Vagina (tissue), 2 donors: ENCODE measurements around the gene CSGALNACT2. TPM values are rescaled to one million over a fixed set of nuclear protein-coding genes. Genes with fewer than 3 reads are reported as not detected.

ENCODE experiments used
- DNase-seq, 2 donors: peaks; one replicate each; pipeline ENCODE4 v3.0.0-alpha.2; 2017; ENCODE audit errors: extremely low spot score in 2 of 2
- H3K27ac ChIP-seq: fragments of 200-600 bp; sonication (generic); one replicate; pipeline ENCODE4 v1.5.1; 2019
- H3K27me3 ChIP-seq: fragments of 200-600 bp; sonication (generic); one replicate; pipeline ENCODE4 v1.5.1; 2019
- H3K36me3 ChIP-seq, 2 donors: fragments of 200-600 bp; sonication (generic); one replicate each; pipeline ENCODE4 v1.5.1; 2017 to 2019
- H3K4me1 ChIP-seq: fragments of 200-600 bp; sonication (generic); one replicate; pipeline ENCODE4 v1.5.1; 2019
- H3K4me3 ChIP-seq, 2 donors: fragments of 200-600 bp; sonication (generic); 1 replicate in 1 of 2; 2 replicates in 1 of 2; pipeline ENCODE4 v1.5.1; 2016 to 2019
- H3K9me3 ChIP-seq: fragments of 200-600 bp; sonication (generic); one replicate; pipeline ENCODE4 v1.5.1; 2019
- POLR2A ChIP-seq, 2 donors: fragments of 450-650 bp; IDR thresholded peaks; one replicate each; pipeline ENCODE4 v1.6.1; 2017; ENCODE audit warnings: antibody characterized with exemption in 2 of 2, mild to moderate bottlenecking in 2 of 2, moderate library complexity in 2 of 2
- POLR2AphosphoS5 ChIP-seq, 2 donors: sonication (generic); formaldehyde crosslinking; IDR thresholded peaks; one replicate each; pipeline ENCODE4 v1.9.0; 2017; ENCODE audit warnings: antibody characterized with exemption in 2 of 2, mild to moderate bottlenecking in 2 of 2, low read depth in 1 of 2; ENCODE audit not compliant: insufficient read depth in 1 of 2
- intact Hi-C: fragments of 100-400 bp; cut with DNase I; formaldehyde crosslinking; loops from one replicate; pipeline ENCODE4 v1.15.1; 2023
- total RNA-seq: library from RNA; depleted of rRNA; stranded (reverse); fragments of >200 nt; gene quantifications from one replicate; pipeline ENCODE4 v1.2.3, GENCODE V29; 2016
- TF ChIP-seq, protein P1 (sequence below), 3 experiments: fragments of 450-650 bp in 2 of 3; fragments of 200-600 bp in 1 of 3; sonication (generic) in 1 of 3; IDR thresholded peaks; one replicate each; pipeline ENCODE4 v1.5.1; 2017 to 2019; ENCODE audit warnings: antibody characterized with exemption in 3 of 3, mild to moderate bottlenecking in 2 of 3, moderate library complexity in 2 of 3

The CSGALNACT2 gene
- total RNA-seq, 1 donor from 2014 or later: 21.9 TPM

GRCh38 chr10:43102063-43102828, 36.0 kb upstream of the CSGALNACT2 start:
- Histone ChIP-seq H3K27ac (no peak overlapping the region), H3K4me1 (peaks cover 11% of the 10 kb centered on the region), H3K4me3 (no peak overlapping the region), H3K36me3 (no peaks in the 10 kb centered on the region), H3K9me3 (no peaks in the 10 kb centered on the region), H3K27me3 (no peaks in the 10 kb centered on the region)
- no peak for DNase-seq
- intact Hi-C loops: loop anchor here (10.0 kb wide), 1 partner anchor 347 kb away; no protein-coding TSS in a partner anchor
- TF ChIP-seq, protein P1, sequence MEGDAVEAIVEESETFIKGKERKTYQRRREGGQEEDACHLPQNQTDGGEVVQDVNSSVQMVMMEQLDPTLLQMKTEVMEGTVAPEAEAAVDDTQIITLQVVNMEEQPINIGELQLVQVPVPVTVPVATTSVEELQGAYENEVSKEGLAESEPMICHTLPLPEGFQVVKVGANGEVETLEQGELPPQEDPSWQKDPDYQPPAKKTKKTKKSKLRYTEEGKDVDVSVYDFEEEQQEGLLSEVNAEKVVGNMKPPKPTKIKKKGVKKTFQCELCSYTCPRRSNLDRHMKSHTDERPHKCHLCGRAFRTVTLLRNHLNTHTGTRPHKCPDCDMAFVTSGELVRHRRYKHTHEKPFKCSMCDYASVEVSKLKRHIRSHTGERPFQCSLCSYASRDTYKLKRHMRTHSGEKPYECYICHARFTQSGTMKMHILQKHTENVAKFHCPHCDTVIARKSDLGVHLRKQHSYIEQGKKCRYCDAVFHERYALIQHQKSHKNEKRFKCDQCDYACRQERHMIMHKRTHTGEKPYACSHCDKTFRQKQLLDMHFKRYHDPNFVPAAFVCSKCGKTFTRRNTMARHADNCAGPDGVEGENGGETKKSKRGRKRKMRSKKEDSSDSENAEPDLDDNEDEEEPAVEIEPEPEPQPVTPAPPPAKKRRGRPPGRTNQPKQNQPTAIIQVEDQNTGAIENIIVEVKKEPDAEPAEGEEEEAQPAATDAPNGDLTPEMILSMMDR (IDR thresholded peaks at IDR 0.05): no peak
- TF ChIP-seq POLR2AphosphoS5 (IDR thresholded peaks at IDR 0.05; ENCODE audit: insufficient read depth in 1 of 2, low read depth in 1 of 2) (no peak), POLR2A (IDR thresholded peaks at IDR 0.05) (no peak)

GRCh38 chr10:43105102-43105955, 32.9 kb upstream of the CSGALNACT2 start:
- TF ChIP-seq, protein P1 (IDR thresholded peaks at IDR 0.05): peak; percentile 93 to 99 (median 98)
- TF ChIP-seq POLR2A (IDR thresholded peaks at IDR 0.05): no peak
- peak in 1 of 2 donors; percentile 76 for TF ChIP-seq POLR2AphosphoS5 (IDR thresholded peaks at IDR 0.05; ENCODE audit: insufficient read depth in 1 of 2, low read depth in 1 of 2)
- Histone ChIP-seq H3K4me1 (peaks cover 16% of the 10 kb centered on the region), H3K9me3 (no peaks in the 10 kb centered on the region), H3K27ac (no peak overlapping the region), H3K4me3 (peak overlapping the region; percentile 49 to 68), H3K36me3 (no peaks in the 10 kb centered on the region), H3K27me3 (no peaks in the 10 kb centered on the region)
- DNase-seq: no peak
- intact Hi-C loops: loop anchor here (10.0 kb wide), 1 partner anchor 351 kb away; no protein-coding TSS in a partner anchor

DNA sequence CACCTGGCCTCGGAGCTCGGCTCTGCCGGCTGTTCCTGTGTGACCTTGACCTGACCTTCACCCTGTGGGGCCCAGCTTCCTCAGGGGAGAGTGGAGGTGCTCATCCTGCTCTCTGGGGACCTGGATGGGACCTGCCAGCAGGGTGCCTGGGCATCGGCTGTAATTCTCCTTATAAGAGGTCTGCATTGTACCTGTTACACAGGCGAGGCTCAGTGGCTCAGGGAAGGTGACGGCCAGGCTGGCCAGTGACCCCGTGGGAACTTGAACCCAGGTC, 32.4 kb upstream of the CSGALNACT2 start:
- peak overlapping the region in 1 of 2 donors; percentile 68 for H3K4me3 ChIP-seq
- no peaks in the 10 kb centered on the region for H3K36me3 ChIP-seq
- intact Hi-C loops: loop anchor here (10.0 kb wide), 1 partner anchor 351 kb away; no protein-coding TSS in a partner anchor
- DNase-seq: no peak
- H3K27me3 ChIP-seq: no peaks in the 10 kb centered on the region
- H3K27ac ChIP-seq: no peak overlapping the region
- H3K4me1 ChIP-seq: peaks cover 22% of the 10 kb centered on the region
- TF ChIP-seq POLR2AphosphoS5 (IDR thresholded peaks at IDR 0.05; ENCODE audit: insufficient read depth in 1 of 2, low read depth in 1 of 2) (no peak), POLR2A (IDR thresholded peaks at IDR 0.05) (no peak)
- TF ChIP-seq, protein P1 (IDR thresholded peaks at IDR 0.05): no peak
- no peaks in the 10 kb centered on the region for H3K9me3 ChIP-seq

- TF ChIP-seq POLR2A (IDR thresholded peaks at IDR 0.05) (no peak), POLR2AphosphoS5 (IDR thresholded peaks at IDR 0.05; ENCODE audit: insufficient read depth in 1 of 2, low read depth in 1 of 2) (no peak)
- TF ChIP-seq, protein P1 (IDR thresholded peaks at IDR 0.05): no peak
- H3K4me1 ChIP-seq: peaks cover 28% of the 10 kb centered on the region
- no peak overlapping the region for H3K4me3 ChIP-seq
- H3K36me3 ChIP-seq: no peaks in the 10 kb centered on the region
- no peaks in the 10 kb centered on the region for H3K27me3 ChIP-seq
- intact Hi-C loops: loop anchor here (10.0 kb wide), 1 partner anchor 352 kb away; no protein-coding TSS in a partner anchor
- no peak for DNase-seq
- no peak overlapping the region for H3K27ac ChIP-seq
- H3K9me3 ChIP-seq: no peaks in the 10 kb centered on the region
These were observed 31.8 kb upstream of the CSGALNACT2 start for GRCh38 chr10:43106256-43107091.
